Esophagus muscularis mucosa (tissue), 4 donors: ENCODE measurements around the gene SLCO2B1. TPM values are rescaled to one million over a fixed set of nuclear protein-coding genes. Genes with fewer than 3 reads are reported as not detected.

ENCODE experiments used
- DNase-seq: peaks from one replicate; pipeline ENCODE4 v3.0.0-alpha.2; 2017; ENCODE audit errors: extremely low spot score
- H3K27ac ChIP-seq, 4 donors: fragments of 200-600 bp; sonication (generic); replicated peaks in 1 of 4; 1 replicate in 3 of 4; 2 replicates in 1 of 4; pipeline ENCODE4 v1.5.1; 2016 to 2019; ENCODE audit warnings: mild to moderate bottlenecking in 1 of 4
- H3K27me3 ChIP-seq, 4 donors: fragments of 200-600 bp; sonication (generic); one replicate each; pipeline versions ENCODE4 v1.5.1 to v1.6.0; 2016 to 2019
- H3K36me3 ChIP-seq, 4 donors: fragments of 200-600 bp; sonication (generic); one replicate each; pipeline ENCODE4 v1.5.1; 2016 to 2019
- H3K4me1 ChIP-seq, 4 donors: fragments of 200-600 bp; sonication (generic); one replicate each; pipeline ENCODE4 v1.5.1; 2016 to 2019
- H3K4me3 ChIP-seq, 4 donors: fragments of 200-600 bp; sonication (generic); 1 replicate in 2 of 4; 2 replicates in 2 of 4; pipeline ENCODE4 v1.5.1; 2016 to 2019; ENCODE audit warnings: mild to moderate bottlenecking in 4 of 4, moderate library complexity in 1 of 4
- H3K9me3 ChIP-seq, 4 donors: fragments of 200-600 bp; sonication (generic); 1 replicate in 3 of 4; 2 replicates in 1 of 4; pipeline ENCODE4 v1.5.1; 2016 to 2019
- CTCF ChIP-seq, 3 experiments: fragments of 200-600 bp in 2 of 3; fragments of 450-650 bp in 1 of 3; sonication (generic) in 2 of 3; IDR thresholded peaks; one replicate each; pipeline ENCODE4 v1.5.1; 2017 to 2019; ENCODE audit warnings: antibody characterized with exemption in 3 of 3, mild to moderate bottlenecking in 2 of 3, moderate library complexity in 1 of 3
- EP300 ChIP-seq: sonication (generic); formaldehyde crosslinking; IDR thresholded peaks from one replicate; pipeline ENCODE4 v1.6.1; 2017; ENCODE audit warnings: antibody characterized with exemption
- POLR2A ChIP-seq: fragments of 450-650 bp; IDR thresholded peaks from one replicate; pipeline ENCODE4 v1.6.1; 2017; ENCODE audit warnings: antibody characterized with exemption, moderate library complexity, mild to moderate bottlenecking, low read depth
- POLR2AphosphoS5 ChIP-seq, 2 donors: sonication (generic); formaldehyde crosslinking; IDR thresholded peaks; one replicate each; pipeline ENCODE4 v1.6.1; 2017; ENCODE audit warnings: antibody characterized with exemption in 2 of 2
- WGBS: methylation state at CpG from one replicate; pipeline ENCODE4 v1.1.5; 2018; 5-methylcytosine and 5-hydroxymethylcytosine counted together
- intact Hi-C: fragments of 100-400 bp; cut with DNase I; formaldehyde crosslinking; loops from one replicate; pipeline ENCODE4 v1.15.1; 2023
- total RNA-seq, 4 donors: library from RNA; depleted of rRNA; stranded (reverse); fragments of >200 nt; gene quantifications; one replicate each; pipeline versions ENCODE4 v1.1.0 to v1.2.1, GENCODE V29; 2016

Gene SLCO2B1
- total RNA-seq, 4 donors from 2014 or later: 30.5 to 61.1 (median 33.0) TPM

DNA sequence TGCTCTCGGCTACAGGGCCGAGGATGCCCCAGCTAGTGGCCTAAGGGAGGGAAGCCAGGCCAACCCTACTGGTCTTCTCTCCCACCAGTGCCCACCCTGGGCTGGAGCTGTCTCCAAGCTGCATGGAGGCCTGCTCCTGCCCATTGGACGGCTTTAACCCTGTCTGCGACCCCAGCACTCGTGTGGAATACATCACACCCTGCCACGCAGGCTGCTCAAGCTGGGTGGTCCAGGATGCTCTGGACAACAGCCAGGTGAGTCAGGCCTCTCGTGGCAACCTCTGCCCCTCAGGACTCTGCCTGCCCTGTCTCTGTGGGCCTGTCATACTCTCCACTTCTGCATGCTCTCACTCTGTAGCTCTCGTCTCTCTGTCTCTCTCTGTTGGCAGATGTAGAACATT, 45.5 kb downstream of the SLCO2B1 start:
- no peak for TF ChIP-seq EP300
- WGBS: 87% methylated on average over 8 of the region's 8 CpGs
- Histone ChIP-seq H3K27ac (no peak overlapping the region), H3K4me3 (no peak overlapping the region), H3K4me1 (peaks cover 22 to 35% (median 33%) of the 10 kb centered on the region in 4 donors), H3K27me3 (no peaks in the 10 kb centered on the region), H3K36me3 (peaks cover 0 to 11% (median 2%) of the 10 kb centered on the region in 4 donors), H3K9me3 (no peaks in the 10 kb centered on the region)
- intact Hi-C loops: no loop called here
- no peak for DNase-seq

DNA sequence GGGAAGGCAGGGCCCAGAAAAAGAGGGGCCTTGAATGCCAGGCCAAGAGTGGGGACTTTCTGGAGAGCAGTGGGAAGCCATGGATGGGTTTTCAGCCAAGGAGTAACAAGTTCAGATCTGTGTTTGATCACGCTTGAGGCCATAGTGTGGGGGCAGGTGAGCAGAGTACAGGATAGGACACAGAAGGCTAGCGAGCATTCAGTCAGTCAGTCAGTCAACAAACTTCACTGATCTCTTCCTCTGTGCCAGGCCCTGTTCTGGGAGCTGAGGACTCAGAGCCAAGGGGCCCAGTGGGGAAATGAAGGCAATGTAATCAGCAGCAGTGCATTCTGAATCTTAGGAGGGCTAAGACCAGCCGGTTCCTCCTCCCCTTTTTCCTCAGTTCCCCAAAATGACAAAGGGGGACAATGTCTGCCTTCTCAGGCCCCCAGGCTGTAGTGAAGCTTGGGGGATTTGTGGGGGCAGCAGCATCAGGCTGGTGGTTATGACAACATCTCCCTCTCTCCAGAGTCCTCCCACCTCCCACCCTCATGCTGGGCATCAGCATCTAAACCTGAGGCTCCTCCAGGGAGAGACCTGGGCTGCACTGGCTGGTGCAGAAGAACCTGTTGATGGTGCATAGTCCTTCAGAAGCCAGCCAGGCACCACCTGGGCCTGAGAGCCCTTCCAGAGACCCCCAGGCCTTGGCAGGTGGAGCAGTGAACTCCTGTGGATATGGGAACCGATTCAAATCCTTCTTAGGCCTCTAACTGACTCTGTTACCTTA, 46.8 kb downstream of the SLCO2B1 start:
- Histone ChIP-seq H3K27me3 (peaks cover 0 to under 1% (median 0%) of the 10 kb centered on the region in 4 donors), H3K4me1 (peaks cover 20 to 29% (median 27%) of the 10 kb centered on the region in 4 donors), H3K36me3 (peaks cover 0 to 11% (median 2%) of the 10 kb centered on the region in 4 donors), H3K9me3 (no peaks in the 10 kb centered on the region), H3K4me3 (no peak overlapping the region), H3K27ac (no peak overlapping the region)
- TF ChIP-seq CTCF (IDR thresholded peaks at IDR 0.05) (no peak), POLR2A (no peak), POLR2AphosphoS5 (IDR thresholded peaks at IDR 0.05) (no peak), EP300 (no peak)
- 84% methylated on average over 4 of the region's 4 CpGs for WGBS
- intact Hi-C loops: no loop called here
- DNase-seq: no peak

- H3K4me3 ChIP-seq: no peak overlapping the region
- no peaks in the 10 kb centered on the region for H3K9me3 ChIP-seq
- TF ChIP-seq CTCF (IDR thresholded peaks at IDR 0.05) (no peak), POLR2A (no peak), EP300 (no peak), POLR2AphosphoS5 (IDR thresholded peaks at IDR 0.05) (no peak)
- intact Hi-C loops: no loop called here
- DNase-seq: no peak
- 91% methylated on average over 7 of the region's 7 CpGs for WGBS
- peaks cover 0 to 11% (median 2%) of the 10 kb centered on the region in 4 donors for H3K36me3 ChIP-seq
- H3K4me1 ChIP-seq: peaks cover 20 to 25% (median 23%) of the 10 kb centered on the region in 4 donors
- H3K27me3 ChIP-seq: peaks cover 0 to 5% (median 0%) of the 10 kb centered on the region in 4 donors
- no peak overlapping the region for H3K27ac ChIP-seq
Observed at GRCh38 chr11:75198278-75198973, 47.5 kb downstream of the SLCO2B1 start.

DNA sequence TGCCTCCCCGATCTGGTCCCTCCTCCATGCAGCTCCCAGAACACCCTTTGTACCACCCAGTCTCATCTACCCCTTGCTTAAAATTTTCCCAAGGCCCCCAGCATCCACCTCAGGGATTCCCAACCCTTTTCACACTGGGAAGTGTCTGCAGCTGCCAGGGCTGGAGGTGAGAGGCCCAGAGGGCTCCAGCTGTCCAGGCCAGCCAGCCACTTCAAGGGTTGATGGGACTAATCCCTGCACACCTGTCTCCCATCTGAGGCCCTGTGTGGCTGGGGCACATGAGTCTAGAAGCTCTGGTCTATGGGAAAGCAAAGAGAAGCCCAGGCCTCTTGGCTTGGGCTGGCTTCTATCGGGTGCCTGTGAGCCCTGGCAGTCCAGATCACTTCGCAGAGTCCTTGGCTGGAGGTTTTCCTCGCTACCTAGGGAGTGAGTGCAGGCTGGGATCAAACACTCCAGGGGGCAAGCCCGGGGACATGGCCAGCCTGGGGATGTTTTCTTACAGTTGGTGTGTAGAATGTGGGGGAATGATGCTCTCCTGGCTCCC, 48.6 kb downstream of the SLCO2B1 start:
- intact Hi-C loops: no loop called here
- Histone ChIP-seq H3K4me1 (peaks cover 13 to 16% (median 14%) of the 10 kb centered on the region in 4 donors), H3K27ac (no peak overlapping the region), H3K9me3 (no peaks in the 10 kb centered on the region), H3K4me3 (no peak overlapping the region), H3K36me3 (peaks cover 0 to 11% (median 2%) of the 10 kb centered on the region in 4 donors), H3K27me3 (peaks cover 0 to 5% (median 0%) of the 10 kb centered on the region in 4 donors)
- WGBS: 91% methylated on average over 4 of the region's 5 CpGs
- TF ChIP-seq POLR2AphosphoS5 (IDR thresholded peaks at IDR 0.05) (no peak), CTCF (IDR thresholded peaks at IDR 0.05) (no peak), POLR2A (no peak), EP300 (no peak)
- DNase-seq: no peak

GRCh38 chr11:75200051-75200450, 49.1 kb downstream of the SLCO2B1 start:
- Histone ChIP-seq H3K9me3 (no peaks in the 10 kb centered on the region), H3K4me3 (no peak overlapping the region), H3K27me3 (peaks cover 0 to 5% (median 0%) of the 10 kb centered on the region in 4 donors), H3K27ac (no peak overlapping the region), H3K4me1 (peaks cover 7 to 14% (median 8%) of the 10 kb centered on the region in 4 donors), H3K36me3 (peaks cover 0 to 11% (median 2%) of the 10 kb centered on the region in 4 donors)
- intact Hi-C loops: no loop called here
- TF ChIP-seq POLR2A (no peak), CTCF (IDR thresholded peaks at IDR 0.05) (no peak), EP300 (no peak), POLR2AphosphoS5 (IDR thresholded peaks at IDR 0.05) (no peak)
- WGBS: 72% methylated on average over 10 of the region's 10 CpGs
- no peak for DNase-seq
